CD4-positive, alpha-beta T cell treated with Interleukin-6 at 100 ng/mL for 8 hours (primary cell): ENCODE data around the gene SRSF3.
"Not testable (repeated sequence)": the region's sequence is repeated elsewhere in the genome, so short reads cannot be mapped to it uniquely, and the experiment has no call there.

Experiments
- DNase-seq: peaks from one replicate; pipeline ENCODE4 v3.0.0-alpha.2; 2020; ENCODE audit warnings: mixed read lengths, low spot score

Gene SRSF3

DNA sequence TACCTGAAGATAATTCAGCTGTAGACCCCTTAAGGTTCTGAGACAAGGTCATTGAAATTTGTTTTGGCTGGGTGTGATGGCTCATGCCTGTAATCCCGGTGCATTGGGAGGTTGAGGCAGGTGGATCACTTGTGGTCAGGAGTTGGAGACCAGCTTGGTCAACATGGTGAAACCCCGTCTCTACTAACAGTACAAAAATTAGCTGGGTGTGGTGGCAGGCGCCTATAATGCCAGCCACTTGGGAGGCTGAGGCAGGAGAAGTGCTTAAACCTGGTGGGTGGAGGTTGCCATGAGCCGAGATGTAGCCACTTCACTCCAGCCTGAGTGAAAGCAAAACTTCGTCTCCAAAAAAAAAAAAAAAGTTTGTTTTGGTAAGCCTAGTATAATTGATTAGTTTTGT is 11.0 kb downstream of the SRSF3 start:
- DNase-seq, result no peak

DNA sequence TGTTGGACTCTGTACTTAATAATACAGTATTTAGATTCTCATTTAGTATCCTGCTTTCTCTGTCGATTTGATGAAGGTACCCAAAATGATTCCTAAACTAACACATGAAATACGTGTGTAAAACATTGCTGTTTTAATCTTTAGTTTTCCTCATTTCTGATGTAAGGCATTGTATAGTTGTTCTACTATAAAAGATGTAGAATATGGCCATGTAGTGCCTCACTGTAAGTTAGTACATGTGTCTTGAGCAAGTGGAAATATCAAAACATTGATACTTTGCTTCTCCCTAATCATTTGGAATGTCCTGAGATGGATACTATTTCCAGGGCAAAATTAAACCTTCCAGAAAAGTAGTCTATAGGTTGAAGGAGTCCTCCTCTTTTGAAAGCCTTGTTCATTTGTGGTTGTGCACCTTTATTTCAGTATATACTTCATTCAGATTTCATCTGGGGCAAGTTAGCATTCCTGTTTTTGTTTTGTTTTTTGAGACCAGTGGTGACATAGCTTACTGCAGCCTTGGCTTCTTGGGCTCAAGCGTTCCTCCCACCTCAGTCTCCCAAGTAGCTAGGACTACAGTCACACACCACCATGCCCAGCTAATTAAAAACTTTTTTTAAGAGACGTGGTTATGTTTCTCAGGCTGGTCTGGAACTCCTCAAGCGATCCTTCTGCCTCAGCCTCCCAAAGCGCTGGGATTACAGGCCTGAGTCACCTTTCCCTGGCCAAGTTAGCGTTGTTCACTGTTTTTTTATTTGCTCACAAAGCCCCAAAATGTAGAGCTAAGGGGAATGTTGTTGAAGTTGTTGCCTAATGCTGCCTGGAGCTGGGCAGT is 11.6 kb downstream of the SRSF3 start:
- no peak for DNase-seq

DNA sequence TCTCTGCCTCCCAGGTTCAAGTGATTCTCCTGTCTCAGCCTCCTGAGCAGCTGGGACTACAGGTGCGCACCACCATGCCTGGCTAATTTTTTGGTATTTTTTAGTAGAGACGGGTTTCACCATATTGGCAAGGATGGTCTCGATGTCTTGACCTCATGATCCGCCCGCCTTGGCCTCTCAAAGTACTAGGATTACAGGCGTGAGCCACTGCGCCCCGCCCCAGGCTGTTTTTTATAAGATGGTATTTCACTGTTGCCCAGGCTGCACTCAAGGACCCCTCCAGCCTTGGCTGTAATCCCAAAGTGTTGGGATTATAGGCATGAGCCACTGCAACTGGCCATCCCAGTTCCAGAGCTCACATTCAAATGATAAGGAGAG is 13.1 kb downstream of the SRSF3 start:
- DNase-seq, result not testable (repeated sequence)

DNA sequence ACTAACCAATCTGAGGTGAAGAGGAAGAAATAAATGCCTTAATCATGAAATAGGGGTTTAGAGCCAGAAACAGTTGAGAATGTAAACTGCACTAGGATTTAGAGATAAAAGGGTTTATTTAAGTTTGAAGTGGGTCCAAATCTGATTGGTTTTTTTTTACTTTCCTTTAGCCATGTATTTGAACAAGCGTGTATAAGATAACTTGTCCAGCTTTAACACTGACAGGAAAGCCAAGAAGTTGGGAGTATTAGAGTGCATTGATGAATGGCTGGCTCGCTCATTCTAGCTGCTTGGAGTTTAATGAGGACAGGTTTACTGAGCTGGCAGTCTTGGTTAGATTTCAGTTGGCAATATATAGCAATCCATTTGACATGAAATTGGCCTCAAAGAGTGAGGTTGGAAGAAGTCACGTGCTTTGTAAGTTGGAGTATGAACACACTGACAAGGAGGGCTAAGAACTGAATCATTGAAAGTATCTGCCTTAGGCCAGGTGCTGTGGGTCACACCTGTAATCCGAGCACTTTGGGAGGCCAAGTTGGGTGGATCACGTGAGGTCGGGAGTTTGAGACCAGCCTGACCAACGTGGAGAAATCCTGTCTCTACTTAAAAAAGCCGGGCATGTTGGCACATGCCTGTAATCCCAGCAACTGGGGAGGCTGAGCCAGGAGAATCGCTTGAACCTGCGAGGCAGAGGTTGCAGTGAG is 13.7 kb downstream of the SRSF3 start:
- no peak for DNase-seq

DNA sequence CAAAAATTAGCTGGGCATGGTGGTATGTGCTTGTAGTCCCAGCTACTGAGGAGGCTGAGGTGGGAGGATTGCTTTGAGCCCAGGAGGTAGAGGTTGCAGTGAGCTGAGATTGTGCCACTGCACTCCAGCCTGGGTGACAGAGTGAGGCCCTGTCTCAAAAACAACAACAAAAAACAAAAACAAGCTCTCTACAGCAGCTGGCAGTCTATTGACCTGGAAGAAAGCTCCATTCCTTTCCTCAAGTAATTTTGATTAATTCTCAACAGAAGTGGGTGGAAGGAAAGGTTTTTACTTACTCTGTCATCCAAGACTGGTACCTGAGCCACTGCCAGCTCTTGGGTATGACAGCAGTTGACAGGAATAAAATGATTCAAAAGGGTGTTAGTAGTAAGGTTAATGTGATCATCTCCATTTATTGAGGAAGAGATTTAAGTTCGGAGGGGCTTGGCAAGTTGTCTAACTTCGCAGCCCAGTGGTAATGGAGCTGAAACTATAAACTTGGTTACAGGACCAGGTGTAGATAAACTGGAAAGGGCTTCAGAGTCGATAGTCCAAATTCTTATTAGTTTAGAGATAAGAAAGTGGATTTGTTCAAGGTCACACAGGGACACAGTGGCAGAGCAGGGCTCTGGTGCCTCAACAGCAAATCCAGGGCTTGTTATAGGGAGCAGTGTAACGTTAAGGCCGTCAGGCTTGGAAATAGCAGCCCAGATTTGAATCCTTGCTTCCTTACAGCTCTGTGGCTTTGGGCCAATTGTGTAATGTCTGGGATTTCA is 14.8 kb downstream of the SRSF3 start:
- DNase-seq, result no peak

DNA sequence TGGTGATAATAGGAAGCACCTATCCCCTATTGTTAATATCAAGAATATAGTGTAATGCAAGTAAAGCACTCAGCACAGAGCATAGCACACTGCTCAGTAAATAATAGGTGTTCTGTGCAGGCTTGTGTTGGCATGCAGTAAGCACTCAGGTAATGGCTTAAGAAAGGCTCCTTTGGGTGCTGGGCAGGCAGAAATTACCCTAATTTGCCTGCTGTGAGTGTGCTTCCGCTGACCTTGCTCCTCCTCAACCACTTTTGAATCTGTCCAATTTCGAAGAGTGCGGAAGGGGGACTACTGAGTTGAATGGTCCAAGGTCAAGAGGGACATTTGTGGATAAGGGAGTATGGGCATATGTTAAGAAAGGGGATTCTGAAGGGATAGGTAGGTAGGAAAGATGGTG is 15.4 kb downstream of the SRSF3 start:
- no peak for DNase-seq

DNA sequence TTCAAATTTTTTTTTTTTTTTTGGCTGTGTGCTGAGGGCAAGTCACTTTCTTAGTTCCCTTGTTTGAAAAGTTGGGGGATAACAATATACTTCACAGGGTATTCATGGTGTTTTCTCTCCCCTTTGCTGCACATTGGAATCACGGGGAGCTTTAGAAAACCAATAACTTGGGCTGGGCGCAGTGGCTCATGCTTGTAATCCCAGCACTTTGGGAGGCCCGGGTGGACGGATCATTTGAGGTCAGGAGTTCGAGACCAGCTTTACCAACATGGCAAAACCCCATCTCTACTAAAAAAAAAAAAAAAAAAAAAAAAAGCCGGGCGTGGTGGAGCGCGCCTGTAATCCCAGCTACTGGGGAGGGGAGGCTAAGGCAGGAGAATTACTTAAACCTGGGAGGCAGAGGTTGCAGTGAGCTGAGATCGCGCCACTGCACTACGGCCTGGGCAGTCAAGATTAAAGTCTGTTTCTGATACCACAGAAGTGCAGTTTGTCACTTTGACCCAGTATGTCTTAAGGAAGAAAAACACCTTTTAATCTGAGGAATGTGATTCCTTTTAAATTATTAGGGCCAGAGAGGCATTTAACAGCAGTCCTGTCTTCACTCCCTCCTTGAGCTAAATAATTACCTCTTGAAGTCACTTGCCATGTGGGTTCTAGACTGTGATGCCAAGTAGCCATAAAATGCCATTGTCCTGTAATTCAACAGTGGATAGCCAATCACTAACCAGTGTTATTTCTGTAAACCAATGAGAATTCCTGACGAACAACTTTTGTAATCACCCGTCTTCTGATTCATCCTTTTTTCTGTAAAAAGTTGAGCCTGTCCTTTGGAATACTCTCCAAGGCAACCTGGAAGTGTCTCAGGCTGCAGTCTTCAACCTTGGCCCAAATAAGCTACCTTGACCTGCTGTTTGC is 16.1 kb downstream of the SRSF3 start:
- no peak for DNase-seq

DNA sequence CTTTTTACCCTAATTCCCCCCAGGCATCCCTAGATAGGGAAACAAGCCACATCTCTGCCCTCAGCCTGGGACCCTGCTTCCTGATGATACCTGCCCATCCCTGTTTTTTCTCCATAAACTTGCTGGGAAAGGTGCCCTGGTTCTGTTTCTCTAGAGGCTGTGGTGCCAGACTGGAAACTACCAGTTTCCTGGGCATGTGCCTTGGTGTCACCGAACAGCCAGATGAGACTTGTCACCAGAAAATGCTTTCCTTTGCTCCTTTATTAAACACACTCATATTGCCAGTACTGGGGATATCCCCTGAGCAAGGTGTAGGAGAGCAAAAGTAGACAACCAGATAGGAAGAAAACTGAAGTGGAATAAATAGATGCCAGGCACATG is 16.8 kb downstream of the SRSF3 start:
- DNase-seq, result no peak

DNA sequence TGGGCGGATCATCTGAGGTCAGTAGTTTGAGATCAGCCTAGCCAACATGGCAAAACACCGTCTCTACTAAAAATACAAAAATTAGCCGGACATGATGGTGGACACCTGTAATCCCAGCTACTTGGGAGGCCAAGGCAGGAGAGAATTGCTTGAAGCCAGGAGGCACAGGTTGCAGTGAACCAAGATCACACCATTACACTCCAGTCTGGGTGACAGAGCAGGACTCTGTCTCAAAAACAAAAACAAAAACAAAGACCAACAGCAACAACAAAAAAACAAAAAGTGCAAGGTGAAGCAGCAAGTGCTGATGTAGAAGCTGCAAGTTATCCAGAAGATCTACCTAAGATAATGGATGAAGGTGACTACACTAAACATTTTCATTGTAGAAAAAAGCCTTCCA is 17.5 kb downstream of the SRSF3 start:
- DNase-seq, result not testable (repeated sequence)

DNA sequence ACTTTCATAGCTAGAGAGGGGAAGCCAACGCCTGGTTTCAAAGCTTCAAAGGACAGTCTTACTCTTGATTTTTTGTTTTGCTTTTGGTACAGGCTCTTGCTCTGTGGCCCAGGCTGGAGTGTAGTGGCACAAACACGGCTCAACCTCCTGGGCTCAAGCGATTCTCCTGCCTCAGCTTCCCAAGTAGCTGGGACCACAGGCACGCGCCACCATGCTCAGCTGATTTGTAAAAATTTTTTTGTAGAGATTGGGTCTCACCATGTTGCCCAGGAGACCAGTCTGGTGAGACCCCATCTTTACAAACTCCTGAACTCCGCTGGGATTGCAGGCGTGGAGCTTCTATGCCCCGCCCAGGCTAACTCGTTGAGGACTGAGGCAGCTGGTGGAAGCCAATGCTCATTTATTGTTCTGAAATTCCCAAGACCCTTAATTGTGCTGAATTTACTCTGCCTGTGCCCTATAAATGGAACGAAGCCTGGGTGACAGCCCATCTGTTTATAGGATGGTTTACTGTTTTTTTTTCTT is 18.0 kb downstream of the SRSF3 start:
- DNase-seq, result no peak

DNA sequence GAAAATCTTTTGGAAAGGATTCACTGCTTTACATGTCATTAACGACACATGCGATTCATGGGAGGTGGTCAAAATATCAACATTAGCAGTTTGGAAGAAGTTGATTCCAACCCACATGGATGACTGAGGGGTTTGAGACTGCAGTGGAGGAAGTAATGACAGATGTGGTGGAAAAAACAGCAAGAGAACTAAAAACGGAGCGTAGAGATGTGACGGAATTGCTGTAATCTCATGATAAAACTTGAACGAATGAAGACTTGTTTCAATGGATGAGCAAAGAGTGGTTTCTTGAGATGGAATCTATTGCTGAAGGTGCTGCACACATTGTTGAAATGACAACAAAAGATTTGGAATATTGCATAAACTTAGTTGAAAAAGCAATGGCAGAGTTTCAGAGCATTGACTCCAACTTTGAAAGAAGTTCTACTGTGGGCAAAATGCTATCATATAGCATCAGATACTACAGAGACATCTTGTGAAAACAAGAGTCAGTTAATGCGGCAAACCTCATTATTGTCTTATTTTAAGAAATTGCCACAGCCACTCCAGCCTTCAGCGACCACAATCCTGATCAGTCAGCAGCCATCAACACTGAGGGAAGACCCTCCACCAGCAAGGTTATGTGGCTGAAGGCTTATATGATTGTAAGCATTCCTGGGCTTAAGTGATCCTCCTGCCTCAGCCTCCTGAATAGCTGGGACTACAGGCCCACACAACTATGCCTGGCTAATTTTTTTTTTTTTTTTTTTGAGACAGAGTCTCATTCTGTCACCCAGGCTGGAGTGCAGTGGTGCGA is 19.2 kb downstream of the SRSF3 start:
- no peak for DNase-seq

DNA sequence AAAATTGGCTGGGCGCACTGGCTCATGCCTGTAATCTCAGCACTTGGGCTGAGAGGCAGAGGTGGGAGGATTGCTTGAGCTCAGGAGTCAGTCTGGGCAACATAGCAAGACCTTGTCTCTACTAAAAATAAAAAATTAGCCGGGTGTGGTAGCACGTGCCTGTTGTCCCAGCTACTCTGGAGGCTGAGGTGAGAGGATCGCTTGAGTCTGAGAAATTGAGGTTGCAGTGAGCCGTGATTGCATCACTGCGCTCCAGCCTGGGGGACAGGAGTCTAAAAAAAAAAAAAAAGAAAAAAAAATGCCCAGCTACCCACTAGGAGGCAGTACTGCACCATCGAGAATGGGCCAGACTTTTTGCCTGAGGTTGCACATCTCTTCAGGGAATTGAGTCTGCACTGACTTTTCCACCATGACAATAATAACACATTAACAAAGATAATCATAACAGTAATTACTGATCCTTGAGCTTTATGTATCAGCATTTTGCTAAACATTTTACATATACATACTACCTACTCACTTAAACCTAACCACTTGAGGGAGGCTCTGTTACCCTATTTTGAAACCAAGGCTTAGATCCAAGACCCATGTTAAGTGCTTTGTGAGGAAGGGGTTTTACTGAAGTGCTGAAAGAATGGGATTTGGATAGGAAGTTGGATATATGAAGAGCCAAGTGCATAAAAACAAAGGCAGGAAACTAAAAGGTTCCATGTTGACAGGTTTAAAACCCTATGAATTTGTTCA is 21.0 kb downstream of the SRSF3 start:
- DNase-seq, result peak; percentile 40

DNA sequence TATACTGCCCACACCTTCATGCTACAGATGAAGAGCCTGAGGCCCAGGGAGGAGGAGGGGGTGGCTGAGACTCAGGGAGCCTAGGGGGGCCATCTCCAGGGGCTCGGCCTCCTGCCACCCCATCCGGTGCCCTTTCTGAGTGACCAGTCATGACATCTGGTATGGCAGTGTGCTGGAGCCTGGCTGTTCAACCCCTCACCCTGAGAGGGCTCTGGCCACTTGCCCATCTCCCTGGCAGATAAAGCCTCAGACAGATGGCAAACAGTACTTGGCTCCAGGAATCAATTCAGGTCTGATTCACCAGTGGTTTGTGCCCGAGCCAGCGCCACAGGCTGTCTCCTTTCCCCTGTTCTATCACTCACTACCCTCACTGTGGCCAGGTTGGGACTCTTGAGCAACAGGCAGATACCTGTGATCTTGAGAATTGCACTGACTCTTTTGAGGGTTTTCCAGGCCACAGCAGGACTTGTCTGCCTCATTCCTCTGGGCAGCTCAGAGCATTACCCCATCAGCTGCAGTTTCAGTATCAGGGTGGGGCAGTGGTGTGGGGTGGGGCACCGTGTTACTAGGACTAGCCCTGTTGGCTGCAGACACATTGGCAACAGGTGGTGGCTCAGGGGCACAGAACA is 22.8 kb downstream of the SRSF3 start:
- DNase-seq, result no peak

DNA sequence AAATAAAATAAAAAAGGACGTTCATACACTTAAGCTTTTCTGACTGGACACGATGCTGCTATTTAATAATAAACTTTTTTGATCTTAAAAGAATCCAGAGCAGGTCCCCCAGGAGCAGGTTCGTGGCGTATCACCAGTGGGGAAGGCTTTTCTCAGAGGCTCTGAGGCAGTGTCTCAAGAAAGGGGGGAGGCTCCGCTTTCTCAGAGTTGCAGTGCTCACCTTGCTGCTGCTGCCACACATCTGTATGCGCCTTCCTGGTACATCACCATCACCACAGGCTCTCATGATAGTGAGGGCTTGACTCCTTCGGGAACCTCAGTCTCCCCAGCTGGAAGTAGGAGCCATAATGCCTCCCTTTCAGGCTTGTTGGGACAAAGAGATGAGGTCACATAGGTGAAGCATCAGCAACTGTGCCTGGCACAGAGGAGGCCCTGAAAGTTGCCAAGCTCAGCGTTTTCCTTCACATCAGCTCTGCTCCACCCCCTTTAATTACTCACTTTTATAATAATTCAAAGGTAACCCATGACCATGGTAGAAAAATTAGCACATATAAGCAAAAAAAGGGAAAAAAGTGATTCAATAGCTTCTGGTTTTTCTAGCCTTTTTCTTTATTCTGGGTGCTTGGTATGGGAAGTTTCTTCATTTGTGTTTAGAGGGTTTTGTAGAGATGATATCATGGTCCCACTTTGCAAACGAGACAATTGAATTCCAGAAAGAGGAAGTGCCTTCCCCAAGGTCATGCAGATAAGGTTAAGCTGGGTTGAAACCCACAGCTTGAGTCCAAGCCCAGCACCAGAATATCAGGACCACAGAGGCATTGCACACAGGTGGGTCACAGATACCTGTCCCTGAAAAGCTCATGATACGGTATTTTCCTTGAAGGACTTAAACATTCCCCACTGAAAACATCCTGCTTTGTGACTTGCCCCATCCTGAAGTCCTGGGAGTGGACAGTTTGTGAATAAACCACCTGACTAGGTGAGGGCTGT is 24.5 kb downstream of the SRSF3 start:
- no peak for DNase-seq

DNA sequence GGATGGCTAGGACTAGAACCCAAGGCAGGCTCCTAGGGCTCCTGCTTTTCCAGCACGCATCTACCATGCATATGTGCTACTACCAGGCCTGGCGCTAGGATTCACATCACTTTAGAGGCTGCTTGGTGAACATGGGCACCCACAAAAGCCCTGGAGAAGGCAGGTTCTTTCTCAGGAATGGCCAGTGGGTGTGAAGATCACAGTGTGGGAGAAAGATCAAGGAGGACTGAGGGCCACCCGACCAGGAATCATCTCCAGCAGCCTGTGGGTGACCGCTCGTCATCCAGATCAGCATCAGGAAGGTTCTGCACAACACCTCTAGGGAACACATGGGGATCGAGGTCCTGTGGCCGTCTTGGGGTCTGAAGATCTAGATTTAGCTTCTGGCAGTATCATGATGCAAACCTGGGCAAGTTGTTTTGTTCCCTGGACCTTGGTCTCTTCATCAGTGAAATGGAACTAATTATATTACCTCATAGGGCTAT is 27.3 kb downstream of the SRSF3 start:
- DNase-seq, result no peak

DNA sequence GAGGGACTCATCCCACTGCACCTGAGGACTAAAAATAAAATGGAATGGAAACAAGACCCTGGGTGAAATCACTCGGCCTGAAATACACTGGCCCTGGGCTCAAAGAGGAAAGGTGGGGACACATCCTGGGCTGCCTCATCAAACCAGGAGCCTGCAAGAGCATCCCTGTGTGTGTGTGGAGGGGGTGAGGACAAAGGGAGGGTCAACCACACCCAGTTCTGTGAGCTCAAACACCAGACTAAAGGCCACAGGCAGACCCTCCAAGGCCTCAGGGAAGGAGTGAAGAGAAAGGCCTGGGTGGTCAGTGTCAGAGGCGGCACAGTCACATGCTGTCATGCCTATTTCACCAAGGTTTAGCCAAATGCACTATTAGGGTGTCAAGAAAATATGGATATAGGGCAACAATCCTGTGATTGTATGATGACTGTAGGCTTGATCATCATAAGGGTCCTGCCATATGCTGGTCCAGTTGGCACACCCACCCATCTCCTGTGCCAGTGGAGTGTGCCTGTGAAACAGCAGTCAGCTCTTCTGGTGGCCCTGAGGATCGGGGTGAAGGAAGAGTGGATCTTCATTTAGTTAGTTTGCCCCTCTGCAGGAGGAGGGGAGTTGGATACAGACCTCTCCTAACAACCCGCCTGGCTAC is 28.9 kb downstream of the SRSF3 start:
- DNase-seq, result no peak
